HCT116 (cell line): ENCODE measurements around the gene UBXN11. TPM values are rescaled to one million over a fixed set of nuclear protein-coding genes. Genes with fewer than 3 reads are reported as not detected.
A peak's percentile ranks its signal among the peaks of the same experiment; 100 is the strongest.

Experiments used
- ATAC-seq: fragments of 200-7000 bp; cut with Tn5 transposase; 2 replicates; pipeline ENCODE4 v1.9.1; 2020; ENCODE audit warnings: mild to moderate bottlenecking, moderate library complexity
- BruUV-seq: library from RNA; stranded (reverse); fragments of 400-500 nt; replicated peaks from 2 replicates; lab custom pipeline; 2021; lab: Mats Ljungman, UMichigan
- CTCF ChIA-PET: fragments of 300-600 bp; sonication (Branson Sonifier 250); formaldehyde crosslinking; loops from one replicate; lab custom pipeline; 2021; ENCODE audit warnings: antibody characterized with exemption; lab: Charles Lee
- POLR2A ChIA-PET: fragments of 300-600, 350-600 bp; sonication (Branson Sonifier 250); formaldehyde crosslinking; loops from one replicate; lab custom pipeline; 2021; ENCODE audit warnings: antibody characterized with exemption; lab: Charles Lee
- RAD21 ChIA-PET, 2 experiments: fragments of 300-600 bp; sonication (Branson Sonifier 250); formaldehyde crosslinking; loops; one replicate each; lab custom pipeline; 2023; ENCODE audit warnings: low total read pairs in 2 of 2; ENCODE audit not compliant: uncharacterized antibody in 2 of 2, unreplicated experiment in 2 of 2, low non-redundant PET in 1 of 2; lab: Charles Lee
- DNase-seq: peaks from one replicate; pipeline ENCODE4 v3.0.0-alpha.2; 2010; ENCODE audit warnings: low read depth, low spot score
- H2AFZ ChIP-seq: fragments of 200-600 bp; shearing (Covaris generic), sonication (generic); 2 replicates; pipeline ENCODE4 v1.6.1; 2017; ENCODE audit warnings: low read depth, mixed run types, mixed read lengths, antibody characterized with exemption, low read length; ENCODE audit not compliant: poor library complexity, severe bottlenecking
- H3K27ac ChIP-seq: 2 replicates; pipeline ENCODE4 v1.5.1; 2012; ENCODE audit warnings: low read depth, low read length
- H3K27me3 ChIP-seq: fragments of 200-600 bp; sonication (generic); 2 replicates; pipeline ENCODE4 v1.6.1; 2016; ENCODE audit warnings: mixed run types, low read length, mixed read lengths; ENCODE audit not compliant: insufficient read depth
- H3K36me3 ChIP-seq, 2 experiments: fragments of 200-500 bp in 1 of 2; fragments of 200-600 bp in 1 of 2; sonication (Bioruptor generic) in 1 of 2; sonication (generic) in 1 of 2; 2 replicates each; pipeline versions ENCODE4 v1.5.1 to v1.6.1; 2014 to 2016; ENCODE audit warnings: low read length in 2 of 2, inconsistent platforms in 1 of 2, mixed read lengths in 1 of 2, mixed run types in 1 of 2; ENCODE audit not compliant: insufficient read depth in 2 of 2, control insufficient read depth in 1 of 2
- H3K4me1 ChIP-seq, 2 experiments: fragments of 200-600 bp in 1 of 2; sonication (generic) in 1 of 2; 2 replicates each; pipeline versions ENCODE4 v1.5.1 to v1.6.1; 2012 to 2017; ENCODE audit warnings: low read length in 2 of 2, inconsistent platforms in 1 of 2, mild to moderate bottlenecking in 1 of 2, mixed read lengths in 1 of 2, mixed run types in 1 of 2, moderate library complexity in 1 of 2; ENCODE audit not compliant: insufficient read depth in 2 of 2, control insufficient read depth in 1 of 2
- H3K4me2 ChIP-seq: fragments of 200-600 bp; sonication (generic); 2 replicates; pipeline ENCODE4 v1.6.1; 2017; ENCODE audit warnings: mixed run types, low read length, mixed read lengths
- H3K4me3 ChIP-seq, 2 experiments: fragments of 200-600 bp in 1 of 2; sonication (generic) in 1 of 2; replicated peaks in 1 of 2; 2 replicates each; pipeline ENCODE4 v1.5.1; 2011 to 2016; ENCODE audit warnings: low read length in 2 of 2, control low read depth in 1 of 2, low read depth in 1 of 2, mild to moderate bottlenecking in 1 of 2, mixed read lengths in 1 of 2, mixed run types in 1 of 2
- H3K79me2 ChIP-seq: fragments of 200-600 bp; sonication (generic); 2 replicates; pipeline ENCODE4 v1.6.1; 2017; ENCODE audit warnings: mild to moderate bottlenecking, mixed run types, low read length, moderate library complexity, mixed read lengths; ENCODE audit not compliant: insufficient read depth
- H3K9ac ChIP-seq: fragments of 200-600 bp; sonication (generic); 2 replicates; pipeline ENCODE4 v1.6.1; 2016; ENCODE audit warnings: low read length, mixed read lengths
- H3K9me2 ChIP-seq: fragments of 200-600 bp; sonication (generic), shearing (Covaris generic); 2 replicates; pipeline ENCODE4 v1.6.1; 2017; ENCODE audit warnings: mixed run types, mild to moderate bottlenecking, moderate library complexity; ENCODE audit not compliant: insufficient read depth
- H3K9me3 ChIP-seq, 2 experiments: fragments of 200-500 bp in 1 of 2; fragments of 200-600 bp in 1 of 2; sonication (Bioruptor generic) in 1 of 2; sonication (generic) in 1 of 2; 2 replicates each; pipeline ENCODE4 v1.6.1; 2014 to 2017; ENCODE audit warnings: low read length in 2 of 2, mixed read lengths in 2 of 2, inconsistent platforms in 1 of 2, low read depth in 1 of 2, mild to moderate bottlenecking in 1 of 2, mixed run types in 1 of 2, moderate library complexity in 1 of 2; ENCODE audit not compliant: control insufficient read depth in 1 of 2, insufficient read depth in 1 of 2
- H4K20me1 ChIP-seq: fragments of 200-600 bp; sonication (generic), shearing (Covaris generic); 2 replicates; pipeline ENCODE4 v1.6.1; 2017; ENCODE audit warnings: mixed run types, mild to moderate bottlenecking, moderate library complexity; ENCODE audit not compliant: insufficient read depth
- ATF3 ChIP-seq: IDR thresholded peaks from 2 replicates; pipeline ENCODE4 v1.6.1; 2012
- CBX3 ChIP-seq: IDR thresholded peaks from 2 replicates; pipeline ENCODE4 v1.6.1; 2012; ENCODE audit warnings: low read depth
- CEBPB ChIP-seq: IDR thresholded peaks from 2 replicates; pipeline ENCODE4 v1.6.1; 2012; ENCODE audit warnings: low read depth
- CTCF ChIP-seq, 3 experiments: fragments of 200-600 bp in 1 of 3; sonication (generic) in 1 of 3; IDR thresholded peaks in 2 of 3; conservative IDR thresholded peaks in 1 of 3; 2 replicates each; pipeline ENCODE4 v1.5.1; 2012 to 2017; ENCODE audit warnings: low read depth in 2 of 3, low read length in 2 of 3, antibody characterized with exemption in 1 of 3, borderline replicate concordance in 1 of 3, control low read depth in 1 of 3, mild to moderate bottlenecking in 1 of 3, mixed read lengths in 1 of 3, mixed run types in 1 of 3, moderate library complexity in 1 of 3; ENCODE audit not compliant: insufficient read depth in 1 of 3
- EGR1 ChIP-seq: IDR thresholded peaks from 2 replicates; pipeline ENCODE4 v1.6.1; 2012; ENCODE audit warnings: low read depth
- ELF1 ChIP-seq: IDR thresholded peaks from 2 replicates; pipeline ENCODE4 v1.6.1; 2012; ENCODE audit warnings: low read depth, borderline replicate concordance
- EZH2 ChIP-seq: fragments of 200-600 bp; sonication (generic); IDR thresholded peaks from 2 replicates; pipeline ENCODE4 v1.6.1; 2017; ENCODE audit warnings: antibody characterized with exemption, mixed run types
- JUND ChIP-seq: IDR thresholded peaks from 2 replicates; pipeline ENCODE4 v1.6.1; 2012
- POLR2A ChIP-seq: IDR thresholded peaks from 2 replicates; pipeline ENCODE4 v1.7.0; 2011; ENCODE audit warnings: borderline replicate concordance; ENCODE audit not compliant: insufficient read depth, insufficient read length; ENCODE audit errors: extremely low read depth
- POLR2AphosphoS5 ChIP-seq: IDR thresholded peaks from 2 replicates; pipeline ENCODE4 v1.6.1; 2011; ENCODE audit warnings: mild to moderate bottlenecking, low read depth, low read length, moderate library complexity
- REST ChIP-seq: IDR thresholded peaks from 2 replicates; pipeline ENCODE4 v1.6.1; 2012; ENCODE audit warnings: low read depth
- SRF ChIP-seq: IDR thresholded peaks from 2 replicates; pipeline ENCODE4 v1.6.1; 2012; ENCODE audit warnings: low read depth
- TCF7L2 ChIP-seq: IDR thresholded peaks from 2 replicates; pipeline ENCODE4 v1.7.0; 2011; ENCODE audit warnings: borderline replicate concordance, inconsistent platforms; ENCODE audit not compliant: insufficient read depth, insufficient read length; ENCODE audit errors: extremely low read depth
- YY1 ChIP-seq: IDR thresholded peaks from 2 replicates; pipeline ENCODE4 v1.6.1; 2011; ENCODE audit warnings: low read length, low read depth, moderate library complexity, mild to moderate bottlenecking; ENCODE audit not compliant: insufficient replicate concordance; ENCODE audit errors: extremely low read depth
- ZFX ChIP-seq: fragments of 450-650 bp; IDR thresholded peaks from 2 replicates; pipeline ENCODE4 v1.6.1; 2017
- intact Hi-C: fragments of 100-400 bp; cut with micrococcal nuclease; formaldehyde crosslinking; loops from 2 replicates; pipeline ENCODE4 v1.10.0; 2022
- total RNA-seq: library from RNA; stranded (reverse); gene quantifications from one replicate; pipeline ENCODE4 v1.2.1, GENCODE V29; 2021; ENCODE audit not compliant: unreplicated experiment

Gene UBXN11
- total RNA-seq, 1 experiment from 2014 or later, result 19.3 TPM

- Histone ChIP-seq H3K27me3 (no peaks in the 10 kb centered on the region), H3K9me2 (no peaks in the 10 kb centered on the region), H3K36me3 (no peaks in the 10 kb centered on the region), H3K9ac (no peak overlapping the region), H3K4me3 (no peak overlapping the region), H3K4me1 (peaks cover 2 to 6% of the 10 kb centered on the region in 2 experiments; a peak in 3 of 4 replicates), H2AFZ (no peak overlapping the region), H3K27ac (no peak overlapping the region), H3K79me2 (no peaks in the 10 kb centered on the region), H3K9me3 (no peaks in the 10 kb centered on the region), H4K20me1 (no peaks in the 10 kb centered on the region), H3K4me2 (no peak overlapping the region)
- intact Hi-C loops, result no loop called here
- ChIA-PET POLR2A (no interaction called here), CTCF (no interaction called here), RAD21 (no interaction called here)
- ATAC-seq (peak; percentile 64), DNase-seq (no peak)
- TF ChIP-seq CTCF (IDR thresholded peaks at IDR 0.05 in 2 of 3, conservative IDR thresholded peaks at IDR 0.05 in 1 of 3; ENCODE audit: borderline replicate concordance in 1 of 3, insufficient read depth in 1 of 3, low read depth in 2 of 3, low read length in 2 of 3), result no peak
- TF ChIP-seq POLR2A, result no peak
- BruUV-seq, result no TSS peak
Observed at GRCh38 chr1:26344147-26344920, 37.9 kb upstream of the UBXN11 start.

GRCh38 chr1:26340047-26340481 is 33.6 kb upstream of the UBXN11 start:
- H3K27ac ChIP-seq, result no peak overlapping the region
- H3K4me1 ChIP-seq, result peaks cover 11 to 23% of the 10 kb centered on the region in 2 experiments
- CTCF ChIA-PET, result no interaction called here
- no peak overlapping the region for H2AFZ ChIP-seq
- RAD21 ChIA-PET, result no interaction called here
- no TSS peak for BruUV-seq
- H3K4me2 ChIP-seq, result no peak overlapping the region
- DNase-seq, result no peak
- intact Hi-C loops, result no loop called here
- ATAC-seq, result no peak
- POLR2A ChIA-PET, result no interaction called here
- H3K4me3 ChIP-seq, result no peak overlapping the region
- H3K27me3 ChIP-seq, result no peaks in the 10 kb centered on the region
- H3K36me3 ChIP-seq, result no peaks in the 10 kb centered on the region
- no peaks in the 10 kb centered on the region for H3K9me2 ChIP-seq
- no peaks in the 10 kb centered on the region for H3K9me3 ChIP-seq
- no peak overlapping the region for H3K9ac ChIP-seq
- H4K20me1 ChIP-seq, result no peaks in the 10 kb centered on the region
- H3K79me2 ChIP-seq, result no peaks in the 10 kb centered on the region
- TF ChIP-seq JUND (no peak), POLR2AphosphoS5 (no peak), ELF1 (no peak), EZH2 (no peak), REST (no peak), SRF (no peak), CBX3 (no peak), ZFX (no peak), YY1 (no peak), ATF3 (no peak), EGR1 (no peak), TCF7L2 (no peak), CEBPB (no peak)
